NCI-H1417 (cell line): ENCODE results near the gene EBF3.

ENCODE experiments used
- DNase-seq, 3 experiments: peaks; one replicate each; lab custom pipeline; 2025; lab: John Stamatoyannopoulos, UW

Gene EBF3

DNA sequence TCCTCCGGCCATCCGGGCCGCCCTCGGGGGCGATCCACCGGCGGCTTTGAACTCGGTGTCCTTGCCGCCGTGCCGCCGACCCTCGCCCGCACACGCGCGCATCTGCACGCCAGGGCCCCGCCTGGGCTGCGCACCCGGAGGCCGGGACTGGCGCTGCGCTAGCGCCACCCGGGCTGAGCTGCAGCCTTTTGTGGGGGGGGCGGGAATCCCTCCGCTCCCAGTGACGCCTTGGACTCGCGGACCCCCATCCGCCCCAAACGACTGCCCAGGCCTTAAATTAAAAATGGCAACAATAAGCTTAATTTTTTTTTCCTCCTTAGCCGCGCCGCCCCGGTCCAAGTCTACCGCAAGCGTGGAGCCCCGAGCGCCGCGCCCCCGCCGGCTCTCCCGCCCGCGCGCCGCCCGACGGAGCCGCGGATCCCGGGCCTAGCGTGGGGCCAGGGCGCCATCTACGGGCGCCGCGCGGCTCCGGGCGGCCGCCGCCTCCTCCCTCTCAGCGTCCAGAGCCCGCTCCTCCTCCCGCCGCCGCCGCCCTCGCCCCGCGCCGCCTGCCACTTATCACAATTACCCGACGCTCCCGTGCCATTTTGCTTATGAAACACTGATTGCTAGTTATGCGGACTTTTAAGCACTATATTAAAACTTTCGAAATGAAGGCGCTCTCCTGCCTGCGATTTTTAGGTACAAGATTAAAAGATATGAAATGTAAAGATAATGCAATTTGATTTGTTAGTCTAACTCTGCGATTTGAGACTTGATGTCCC lies 7.5 kb upstream of the EBF3 start:
- peak; percentile 43 to 74 (median 67) for DNase-seq

GRCh38 chr10:129970465-129971364 lies 6.6 kb upstream of the EBF3 start:
- no peak for DNase-seq

DNA sequence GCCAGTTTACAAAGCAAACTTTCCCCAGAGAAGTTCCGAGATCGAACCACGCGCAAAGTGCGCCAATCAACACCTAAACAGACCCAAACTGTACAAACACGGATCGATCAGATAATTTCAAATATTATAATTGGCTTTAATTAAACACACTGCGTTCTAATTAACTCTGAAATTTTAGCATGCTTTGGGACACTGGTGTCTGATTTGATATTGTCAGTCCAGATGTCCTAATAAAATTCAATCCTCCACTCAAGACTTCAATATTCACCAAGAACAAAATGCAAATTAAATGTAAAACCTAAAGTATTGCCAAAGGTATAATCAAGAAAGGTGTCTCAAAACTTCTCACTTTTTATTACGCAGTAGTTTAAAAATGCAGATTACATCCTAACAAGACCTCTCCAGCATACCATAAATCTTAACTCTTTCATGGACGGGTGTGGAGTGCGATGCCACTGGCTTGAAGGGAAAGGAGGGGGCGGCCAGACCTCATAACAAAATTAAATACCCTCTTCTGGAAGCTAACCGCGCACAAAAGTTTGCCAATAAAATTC lies 5.9 kb upstream of the EBF3 start:
- no peak for DNase-seq

GRCh38 chr10:129969184-129969910 lies 5.3 kb upstream of the EBF3 start:
- DNase-seq = no peak

DNA sequence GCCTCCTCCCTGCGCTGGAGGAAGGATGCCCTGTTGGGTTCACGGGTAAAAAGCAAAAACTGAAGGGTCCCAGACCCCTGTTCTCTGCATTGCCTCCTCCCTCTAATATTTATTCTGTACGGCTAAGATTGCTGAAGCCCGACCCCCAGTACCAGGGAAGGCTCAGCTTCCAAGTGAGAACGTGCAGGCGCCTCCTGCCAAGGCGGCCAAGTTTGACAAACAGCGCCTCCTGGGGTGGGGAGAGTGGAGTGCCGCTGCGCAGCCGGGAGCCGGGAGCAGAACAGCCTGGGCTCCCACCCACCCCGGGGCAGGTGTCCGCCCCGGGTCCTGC lies 4.7 kb upstream of the EBF3 start:
- no peak for DNase-seq

DNA sequence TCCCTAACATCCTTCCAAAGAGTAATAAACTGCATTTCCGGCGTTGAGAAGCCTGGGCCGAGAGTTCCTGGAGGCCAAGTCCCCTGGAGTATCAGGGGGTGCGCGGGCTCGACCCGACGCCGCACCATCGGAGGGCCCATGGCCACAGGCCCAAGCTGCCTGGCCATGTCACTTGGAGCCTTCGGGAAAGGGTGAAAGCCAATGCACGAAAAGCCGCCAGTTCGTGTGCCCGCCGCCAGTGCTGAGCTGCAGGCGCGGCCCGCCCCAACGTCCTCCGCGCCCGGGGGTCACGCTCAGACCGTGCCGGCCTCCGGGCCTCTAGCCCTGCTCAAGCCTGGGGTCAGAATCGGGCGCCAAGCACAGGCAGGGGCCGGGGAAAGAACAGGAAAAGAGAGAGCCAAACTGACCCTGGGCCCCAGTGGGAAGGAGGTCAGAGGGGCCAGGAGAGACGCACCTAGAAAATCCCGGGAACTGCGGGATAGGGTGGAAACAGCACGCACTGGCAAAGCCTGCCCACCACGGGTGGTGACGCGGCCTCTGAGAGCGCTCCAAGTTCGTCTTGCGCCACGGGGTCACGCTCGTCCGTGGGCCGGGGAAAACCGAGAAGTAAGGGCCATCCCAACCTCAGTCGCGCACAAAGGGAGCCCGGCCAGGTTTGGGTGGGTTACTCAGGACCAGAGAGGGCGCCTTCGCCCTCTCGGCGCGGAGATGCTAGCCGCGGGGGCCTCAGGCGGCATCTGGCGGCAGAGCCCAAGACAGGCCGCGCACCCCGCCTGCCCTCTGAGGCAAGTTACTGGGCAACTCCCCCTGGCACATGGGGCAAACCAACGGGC lies 4.2 kb upstream of the EBF3 start:
- DNase-seq = no peak

GRCh38 chr10:129967579-129968019 lies 3.5 kb upstream of the EBF3 start:
- DNase-seq = no peak

DNA sequence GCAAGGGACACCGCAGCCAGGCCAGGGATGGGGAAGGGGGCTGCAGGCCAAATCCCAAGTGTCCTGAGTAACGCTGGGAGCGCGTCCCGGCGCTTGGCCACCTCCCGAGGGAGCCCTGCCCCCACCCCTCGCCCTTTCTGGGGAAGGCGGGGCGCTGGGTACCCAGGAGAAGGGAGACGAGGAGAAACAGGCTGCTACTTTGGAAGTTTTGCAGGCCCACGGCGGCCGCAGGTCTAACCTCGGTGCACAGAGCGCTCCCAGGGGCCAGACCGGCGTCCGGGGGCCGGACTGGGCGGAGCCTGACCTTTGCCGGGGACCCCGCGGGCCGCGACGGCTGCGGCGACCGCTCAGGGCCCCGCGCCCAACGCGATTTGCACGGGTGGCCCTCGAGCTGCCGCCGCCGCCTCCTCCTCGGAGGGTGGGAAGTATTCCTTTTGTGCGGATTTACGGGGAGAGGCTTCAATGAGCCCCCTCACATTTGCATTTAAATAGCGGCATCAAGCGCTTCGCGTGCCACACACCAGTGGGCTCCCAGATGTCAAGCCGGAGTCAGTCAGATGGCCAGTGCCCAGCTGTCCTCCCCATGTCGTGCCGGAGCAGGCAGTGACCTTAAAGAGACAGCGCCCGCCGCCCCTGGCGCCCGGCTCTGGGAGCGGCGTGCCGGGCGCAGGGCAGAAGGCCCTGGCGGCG lies 3.0 kb upstream of the EBF3 start:
- DNase-seq = no peak

- DNase-seq = no peak
Measured at GRCh38 chr10:129966370-129966888, 2.4 kb upstream of the EBF3 start.

DNA sequence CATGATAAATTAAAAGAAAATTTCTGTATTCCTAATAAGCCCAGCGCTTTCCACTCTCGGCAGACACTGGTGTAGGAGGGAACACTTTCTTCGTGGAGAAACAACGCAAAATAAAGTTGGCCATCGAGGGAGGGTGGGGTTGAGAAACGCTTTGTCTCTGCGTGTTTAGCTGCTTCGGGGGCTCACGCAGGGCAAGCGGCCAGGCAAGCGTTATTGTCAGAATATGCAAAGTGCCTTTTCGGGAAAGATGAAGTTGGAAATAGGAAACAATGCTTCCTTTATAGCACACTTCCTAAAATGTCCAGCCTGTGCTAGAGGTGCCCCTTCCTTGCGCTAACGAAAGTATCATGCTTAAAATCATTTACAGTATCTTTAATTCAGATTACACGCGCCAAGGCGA lies 1.9 kb upstream of the EBF3 start:
- no peak for DNase-seq

DNA sequence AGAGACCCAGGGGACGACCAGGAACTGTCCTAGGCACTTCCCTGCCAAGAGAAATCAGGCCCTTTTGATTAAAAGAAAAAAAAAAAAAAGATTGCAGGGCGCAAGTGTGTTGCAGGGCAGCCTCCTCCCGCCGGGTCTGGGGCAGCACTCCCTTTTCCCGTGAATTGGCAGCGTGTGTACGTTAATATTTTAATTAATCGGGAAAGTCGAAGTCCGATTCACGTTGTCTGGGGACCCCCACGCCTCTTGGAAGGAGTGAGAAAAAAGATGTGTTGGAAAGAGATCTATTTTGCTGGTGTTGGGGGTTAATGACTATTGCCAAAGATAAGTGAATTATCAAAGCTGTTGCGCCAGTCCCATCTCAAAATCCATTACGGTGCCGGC lies 1.3 kb upstream of the EBF3 start:
- no peak for DNase-seq

- DNase-seq = no peak
Measured at GRCh38 chr10:129964611-129965424, 744 bp upstream of the EBF3 start.

DNA sequence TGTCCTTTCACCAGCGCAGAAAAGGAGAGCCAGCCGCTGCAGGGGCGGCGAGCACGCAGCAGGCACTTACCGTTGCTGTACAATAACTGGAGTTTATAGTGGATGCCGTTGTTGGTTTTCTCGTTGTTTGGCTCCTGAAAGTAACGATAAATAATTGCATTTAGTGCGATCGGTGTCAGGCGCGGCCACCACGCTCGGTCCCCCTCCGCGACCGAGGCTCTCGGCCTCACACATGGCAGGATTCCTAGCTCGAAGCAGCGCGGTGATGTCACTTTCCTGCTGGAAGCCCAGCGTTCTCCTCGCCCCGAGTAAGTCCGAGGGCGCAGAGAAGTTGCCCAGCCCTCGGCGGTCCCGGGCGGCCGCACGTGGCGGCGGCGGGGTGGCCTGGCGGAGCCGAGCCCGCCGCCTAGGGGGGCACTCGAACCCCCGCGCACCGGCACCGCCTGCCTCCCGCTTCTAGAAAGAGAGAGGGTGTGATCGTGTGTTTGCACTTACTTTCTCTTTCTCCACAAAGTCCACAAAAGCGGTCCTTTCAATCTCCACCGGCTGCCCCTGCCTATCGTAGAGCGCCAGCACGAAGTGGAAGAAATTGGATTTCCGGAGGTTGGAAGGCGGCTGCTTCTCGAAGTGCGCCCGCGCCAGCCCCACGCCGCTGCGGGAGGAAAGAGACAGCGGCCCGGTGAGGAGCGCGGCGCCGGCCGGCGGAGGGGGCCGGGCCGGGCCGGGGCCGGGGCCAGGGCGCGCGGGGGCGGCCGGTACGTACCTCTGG lies 1.0 kb downstream of the EBF3 start:
- DNase-seq = peak in 2 of 3 experiments; percentile 42 to 53

- peak in 1 of 3 experiments; percentile 15 for DNase-seq
Measured at GRCh38 chr10:129962031-129962871, 1.8 kb downstream of the EBF3 start.

DNA sequence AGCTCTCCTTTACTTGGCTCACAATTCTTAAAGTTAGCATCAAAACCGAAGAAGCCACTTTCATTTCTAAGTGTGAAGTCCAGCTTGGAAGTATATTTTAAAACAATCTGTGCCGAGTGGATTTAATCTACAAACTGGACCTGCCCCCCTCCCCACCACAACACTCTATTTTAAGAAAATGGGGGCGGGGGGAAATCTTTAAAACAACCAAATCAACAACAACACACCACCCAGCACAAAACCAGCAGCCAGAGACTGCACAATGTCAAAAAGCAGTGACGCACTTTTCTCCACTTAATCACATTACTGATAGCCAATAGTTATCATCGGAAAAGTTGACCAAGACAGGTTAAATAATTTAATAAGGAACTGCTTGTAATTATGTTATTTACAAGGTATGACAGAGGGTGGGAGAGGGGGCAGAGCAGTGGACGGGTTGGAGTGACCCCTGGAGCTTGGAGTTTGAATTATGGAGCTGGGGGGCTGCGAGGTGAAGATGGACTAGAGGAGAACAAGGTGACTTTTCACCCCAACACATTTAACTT lies 2.8 kb downstream of the EBF3 start:
- no peak for DNase-seq

DNA sequence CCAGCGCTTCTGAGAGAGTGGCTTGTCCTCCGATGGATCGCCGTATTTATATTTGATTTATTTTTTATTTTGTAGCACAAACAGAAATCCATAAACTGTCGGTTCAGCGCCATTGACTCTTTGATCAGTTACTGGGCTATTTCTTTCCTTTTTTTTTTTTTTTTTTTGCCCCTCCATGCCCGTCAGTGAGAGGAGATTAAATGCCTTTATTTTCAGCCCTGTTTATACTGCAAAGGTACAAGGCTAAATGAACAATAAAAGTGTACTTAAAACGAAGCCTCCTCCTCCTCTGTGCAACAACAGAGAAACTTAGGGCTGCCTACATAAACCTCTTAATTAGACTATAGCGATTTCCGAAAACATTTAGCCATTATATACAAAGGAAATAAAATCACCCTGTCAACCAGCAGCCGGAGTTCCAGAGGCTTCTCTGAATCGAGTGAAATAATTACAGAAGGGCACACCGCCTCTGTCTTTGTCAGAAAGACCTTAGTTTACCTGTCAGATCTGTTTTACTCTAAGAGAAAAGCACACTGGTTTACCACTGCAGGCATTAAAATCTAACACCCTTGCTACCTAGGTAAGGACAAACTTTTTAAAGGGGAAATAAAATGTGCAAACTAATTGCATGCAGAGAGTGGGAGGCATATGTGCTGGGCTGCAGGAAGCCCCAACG lies 3.5 kb downstream of the EBF3 start:
- peak in 1 of 3 experiments; percentile 14 for DNase-seq
